PFSK-1 (cell line): ENCODE measurements around the gene CLCN7.

Source experiments
- POLR2AphosphoS5 ChIP-seq: IDR thresholded peaks from 2 replicates; pipeline ENCODE4 v1.6.1; 2012; ENCODE audit warnings: low read depth, mild to moderate bottlenecking, control low read depth, low read length, moderate library complexity
- REST ChIP-seq, 2 experiments: IDR thresholded peaks; 2 replicates each; pipeline versions ENCODE4 v1.6.1 to v1.8.0; 2011 to 2012; ENCODE audit warnings: low read depth in 2 of 2, low read length in 2 of 2, control low read depth in 1 of 2, inconsistent platforms in 1 of 2, mild to moderate bottlenecking in 1 of 2, moderate library complexity in 1 of 2; ENCODE audit not compliant: insufficient read depth in 1 of 2
- SIN3A ChIP-seq: IDR thresholded peaks from 2 replicates; pipeline ENCODE4 v1.6.1; 2012; ENCODE audit warnings: mild to moderate bottlenecking, low read length, moderate library complexity, borderline replicate concordance; ENCODE audit not compliant: insufficient read depth

- no peak for TF ChIP-seq POLR2AphosphoS5
- TF ChIP-seq REST (IDR thresholded peaks at IDR 0.05; ENCODE audit: insufficient read depth in 1 of 2, low read depth in 2 of 2, low read length in 2 of 2), result no peak
- TF ChIP-seq SIN3A, result no peak
Observed at GRCh38 chr16:1447965-1448364, 26.9 kb downstream of the CLCN7 start.
